ENCODE results near the gene NDOR1.

NDOR1 gene

GRCh38 chr9:137183980-137184595 lies 21.4 kb upstream of the NDOR1 start:
- DNase-seq: no peak

DNA sequence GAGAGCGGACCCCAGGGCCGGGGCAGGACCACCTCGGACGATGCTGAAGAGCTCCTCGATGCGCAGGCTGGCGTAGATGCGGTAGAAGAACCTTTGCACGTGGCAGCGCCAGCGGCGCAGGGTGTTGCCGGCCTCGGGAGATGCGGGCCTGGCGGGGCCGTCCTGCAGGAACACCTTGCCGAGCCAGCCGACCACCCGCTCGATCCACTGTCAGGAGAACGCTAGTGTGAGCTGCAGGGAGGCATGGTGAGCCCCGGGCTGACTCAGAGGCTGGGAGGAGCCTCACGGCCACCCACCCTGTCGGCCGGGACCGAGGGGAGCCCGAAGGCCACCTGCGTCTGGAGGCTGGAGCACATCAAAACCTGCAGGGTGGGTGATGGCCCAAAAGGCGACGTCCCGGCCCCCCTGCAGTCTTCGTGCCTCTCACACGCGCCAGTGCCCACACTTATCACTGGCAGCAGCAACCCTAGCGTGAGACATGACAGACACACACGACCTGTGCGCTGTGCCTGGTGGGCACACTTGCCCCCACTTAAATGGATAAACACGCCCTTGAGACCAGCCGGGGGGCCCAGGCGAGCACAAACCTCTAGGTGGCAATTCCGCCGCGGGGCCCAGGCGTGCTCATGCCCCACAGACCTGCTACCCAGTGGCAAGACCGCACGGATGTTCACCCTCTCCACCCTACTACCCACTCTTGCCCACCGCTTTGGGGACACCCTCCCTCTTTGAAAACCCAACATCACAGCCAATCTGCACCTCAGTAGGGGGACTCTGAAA lies 20.4 kb upstream of the NDOR1 start:
- DNase-seq: no peak

- no peak for DNase-seq
These were observed 19.6 kb upstream of the NDOR1 start for GRCh38 chr9:137185921-137186320.

GRCh38 chr9:137186385-137186784 lies 19.1 kb upstream of the NDOR1 start:
- no peak for DNase-seq

DNA sequence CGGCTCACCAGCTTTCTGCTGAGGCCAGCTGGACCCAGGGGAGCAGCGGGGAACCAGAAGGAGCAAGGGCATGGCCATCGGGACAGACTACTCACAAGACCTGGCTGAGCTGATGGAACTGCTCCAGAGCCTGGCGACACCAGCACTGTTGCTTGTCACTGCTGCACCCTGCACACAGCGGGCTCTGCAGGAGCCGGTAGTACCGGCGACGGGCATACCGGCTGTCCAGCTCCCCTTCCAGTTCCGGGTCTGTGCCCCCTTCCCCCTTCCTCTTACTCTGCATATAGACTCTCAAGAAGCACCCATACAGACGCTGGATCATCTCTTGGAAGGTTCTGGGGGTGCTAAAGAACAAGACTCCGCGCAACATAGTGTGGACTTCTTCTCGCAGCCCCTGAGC lies 18.1 kb upstream of the NDOR1 start:
- no peak for DNase-seq

- no peak for DNase-seq
These were observed 17.4 kb upstream of the NDOR1 start for GRCh38 chr9:137188086-137188489.

- peak; percentile 96 for DNase-seq
These were observed 16.8 kb upstream of the NDOR1 start, which contains the start of the genes ANAPC2 and SSNA1 for GRCh38 chr9:137188490-137189296. Gene ANAPC2, minus strand, starts transcription at chr9:137188560. Its CDS starts 28 bp downstream, at chr9:137188532. Gene SSNA1, plus strand, starts transcription at chr9:137188676. Its CDS starts 51 bp downstream, at chr9:137188727.

GRCh38 chr9:137189297-137190295 lies 15.9 kb upstream of the NDOR1 start:
- no peak for DNase-seq

DNA sequence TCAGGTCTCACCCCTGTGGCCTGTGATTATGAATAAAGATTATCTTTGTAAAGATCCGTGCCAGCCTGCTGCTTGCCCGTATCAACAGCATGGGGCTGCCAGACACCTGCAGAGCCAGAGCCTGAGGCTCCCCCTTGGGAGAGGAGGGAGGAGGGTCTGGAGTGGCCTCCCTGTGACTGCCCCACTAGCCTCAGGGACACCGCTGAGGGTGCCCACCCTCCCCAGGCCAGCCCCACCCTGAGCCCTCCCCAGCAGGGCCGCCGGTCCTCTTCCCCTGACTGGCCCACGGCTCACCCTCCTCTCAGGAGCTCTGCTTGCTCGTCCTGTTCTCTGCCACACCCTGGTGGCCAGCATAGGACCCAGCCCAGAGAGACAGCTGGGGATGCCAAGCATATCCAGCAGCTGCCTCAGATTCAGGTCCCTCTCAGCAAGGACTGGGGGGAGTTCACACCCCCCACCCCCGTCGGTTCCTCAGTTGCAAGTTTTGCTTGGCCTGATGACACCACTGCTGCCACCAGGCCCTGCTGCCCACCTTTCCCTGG lies 15.1 kb upstream of the NDOR1 start:
- DNase-seq: no peak

GRCh38 chr9:137191245-137191644 lies 14.3 kb upstream of the NDOR1 start:
- DNase-seq: no peak

- no peak for DNase-seq
These were observed 13.6 kb upstream of the NDOR1 start for GRCh38 chr9:137191691-137192447.

GRCh38 chr9:137192448-137192780 lies 13.1 kb upstream of the NDOR1 start:
- no peak for DNase-seq

GRCh38 chr9:137192859-137193258 lies 12.6 kb upstream of the NDOR1 start:
- DNase-seq: no peak

DNA sequence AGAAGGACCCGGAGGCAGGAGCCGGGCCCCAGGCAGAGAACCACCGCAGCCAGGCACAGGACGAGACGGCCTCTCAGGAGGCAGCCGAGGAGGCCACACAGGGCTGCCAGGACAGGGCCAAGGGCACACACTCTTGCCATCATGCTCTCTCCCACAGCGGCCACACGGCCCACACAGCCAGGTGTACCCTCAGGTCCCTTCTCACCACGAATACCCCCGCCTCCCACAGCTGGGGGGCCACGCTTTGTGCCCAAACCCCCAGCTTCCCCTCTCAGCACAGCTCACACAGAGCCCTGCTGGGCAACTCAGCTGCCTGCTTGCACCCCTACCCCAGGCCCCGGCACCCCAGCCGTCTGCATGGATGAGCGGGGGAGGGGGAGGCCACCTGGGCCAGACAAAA lies 11.7 kb upstream of the NDOR1 start:
- DNase-seq: no peak

DNA sequence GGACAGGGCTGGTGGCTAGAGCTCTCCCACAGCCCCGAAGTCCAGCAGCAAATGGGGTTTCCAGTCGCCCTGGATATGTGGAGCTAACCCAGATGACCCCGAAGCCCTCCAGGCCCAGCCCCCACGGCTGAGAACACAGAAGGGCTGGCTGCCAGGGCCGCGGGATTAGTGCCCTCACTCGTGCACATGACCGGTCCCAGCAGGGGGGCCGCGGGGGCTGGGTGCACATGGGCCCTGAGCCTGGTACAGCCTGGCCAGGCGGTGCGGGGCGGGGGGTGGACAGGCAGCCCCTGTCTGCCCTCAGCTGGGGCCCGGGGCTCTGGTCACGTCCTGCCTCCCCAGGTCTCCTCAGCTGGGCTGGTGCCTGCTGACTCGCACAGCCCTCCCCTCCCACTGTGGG lies 11.1 kb upstream of the NDOR1 start:
- DNase-seq: no peak

DNA sequence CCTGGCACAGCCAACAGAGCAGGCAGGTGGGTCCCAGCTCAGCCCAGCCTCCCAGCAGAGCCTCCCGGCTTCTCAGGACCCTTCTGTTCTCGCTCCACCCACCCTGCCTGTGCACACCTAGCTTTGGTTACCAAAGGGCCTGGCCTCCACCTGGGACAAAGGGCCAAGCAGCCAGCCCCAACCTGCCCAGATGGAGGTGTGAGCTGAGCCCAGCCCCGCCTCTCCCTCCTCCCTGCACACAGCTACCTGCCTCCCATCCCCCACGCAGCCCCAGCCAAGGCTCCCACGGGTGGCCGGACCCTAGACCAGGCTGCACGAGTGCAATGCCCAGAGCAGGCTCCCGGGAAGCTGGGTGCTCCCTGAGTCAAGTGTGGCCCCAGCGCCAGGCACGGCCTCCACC lies 10.6 kb upstream of the NDOR1 start:
- no peak for DNase-seq

GRCh38 chr9:137195525-137196220 lies 9.8 kb upstream of the NDOR1 start:
- DNase-seq: no peak

DNA sequence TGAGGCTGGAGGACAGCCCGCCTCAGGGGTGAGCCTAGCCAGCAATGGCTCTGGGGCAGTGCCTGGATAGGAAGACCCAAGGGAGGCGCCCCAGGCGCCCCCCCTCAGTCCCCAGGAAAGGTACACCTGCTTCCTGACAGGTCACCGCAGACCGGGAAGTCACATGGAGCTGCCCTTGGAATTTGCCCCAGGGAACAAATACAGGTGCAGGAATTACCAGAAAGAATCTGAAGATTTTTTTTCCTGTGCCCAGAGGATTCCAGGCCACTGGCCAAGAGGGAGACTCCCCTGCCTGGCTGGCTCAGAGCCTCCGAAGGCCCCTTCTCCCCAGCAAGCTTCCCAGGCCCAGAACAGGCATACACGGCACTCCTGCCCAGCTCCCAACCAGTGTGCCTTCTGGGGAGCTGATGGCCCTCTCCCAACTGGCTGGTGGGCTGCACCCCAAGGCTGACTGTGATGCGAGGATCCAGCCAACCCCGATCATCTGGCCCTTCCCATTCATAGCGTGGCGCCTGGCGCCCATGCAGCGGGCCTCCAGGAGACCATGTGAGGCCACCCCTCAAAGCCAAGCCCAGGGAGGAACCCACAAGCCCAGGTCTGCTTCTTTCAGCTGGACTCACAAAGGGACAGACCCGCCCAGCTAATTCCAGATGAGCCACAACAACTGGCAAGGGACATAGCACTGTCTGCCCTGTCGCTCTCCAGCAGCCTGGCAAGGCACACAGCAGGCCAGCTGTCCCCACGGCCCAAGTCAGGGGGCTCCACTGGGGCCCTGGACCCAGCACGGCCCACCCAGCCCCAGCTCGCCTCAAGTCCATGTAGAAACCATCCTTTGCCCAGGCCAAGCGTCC lies 7.2 kb upstream of the NDOR1 start:
- DNase-seq: no peak

- no peak for DNase-seq
These were observed 6.6 kb upstream of the NDOR1 start for GRCh38 chr9:137198902-137199283.

Measured in femur (tissue), 1 donor.